ENCODE results near the gene LRRC4C. TPM values are rescaled to one million over a fixed set of nuclear protein-coding genes. Genes with fewer than 3 reads are reported as not detected.
A peak's percentile ranks its signal among the peaks of the same experiment; 100 is the strongest.

LRRC4C gene
- total and polyA plus RNA-seq, 4 donors, result 0.33 to 5.3 (median 0.43) TPM

GRCh38 chr11:41399323-41399722 is 60.1 kb downstream of the LRRC4C start:
- TF ChIP-seq CTCF (IDR thresholded peaks at IDR 0.05; ENCODE audit: control extremely low read depth, extremely low read depth), result no peak
- Histone ChIP-seq H3K9me3 (ENCODE audit: control insufficient read depth in 4 of 4, insufficient read depth in 3 of 4, low read length in 3 of 4) (no peaks in the 10 kb centered on the region), H3K4me1 (ENCODE audit: control insufficient read depth in 5 of 5, insufficient read depth in 5 of 5, low read length in 5 of 5) (no peaks in the 10 kb centered on the region), H3K4me3 (no peak overlapping the region), H3K36me3 (ENCODE audit: control insufficient read depth in 4 of 4, insufficient read depth in 4 of 4, low read length in 4 of 4) (no peaks in the 10 kb centered on the region), H3K27ac (ENCODE audit: low read depth in 1 of 2, low read length in 1 of 2) (no peak overlapping the region), H3K9ac (ENCODE audit: insufficient read depth in 1 of 2, low read length in 2 of 2) (no peak overlapping the region), H3K27me3 (ENCODE audit: control insufficient read depth in 3 of 3, insufficient read depth in 3 of 3, low read length in 2 of 3) (no peaks in the 10 kb centered on the region)
- DNase-seq (no peak), ATAC-seq (ENCODE audit: insufficient read depth, low FRiP score) (no peak)
- 57 to 61% methylated on average over 2 of the region's 2 CpGs for WGBS, 2 donors

GRCh38 chr11:41398175-41398574 is 61.3 kb downstream of the LRRC4C start:
- Histone ChIP-seq H3K36me3 (ENCODE audit: control insufficient read depth in 4 of 4, insufficient read depth in 4 of 4, low read length in 4 of 4) (no peaks in the 10 kb centered on the region), H3K4me3 (no peak overlapping the region), H3K27me3 (ENCODE audit: control insufficient read depth in 3 of 3, insufficient read depth in 3 of 3, low read length in 2 of 3) (no peaks in the 10 kb centered on the region), H3K27ac (ENCODE audit: low read depth in 1 of 2, low read length in 1 of 2) (no peak overlapping the region), H3K9ac (ENCODE audit: insufficient read depth in 1 of 2, low read length in 2 of 2) (no peak overlapping the region), H3K4me1 (ENCODE audit: control insufficient read depth in 5 of 5, insufficient read depth in 5 of 5, low read length in 5 of 5) (no peaks in the 10 kb centered on the region), H3K9me3 (ENCODE audit: control insufficient read depth in 4 of 4, insufficient read depth in 3 of 4, low read length in 3 of 4) (no peaks in the 10 kb centered on the region)
- DNase-seq, result peak in 2 of 3 donors; percentile 40 to 66
- ATAC-seq (ENCODE audit: insufficient read depth, low FRiP score), result peak; percentile 74
- 61 to 70% methylated on average over 3 of the region's 3 CpGs for WGBS, 2 donors
- TF ChIP-seq CTCF (IDR thresholded peaks at IDR 0.05; ENCODE audit: control extremely low read depth, extremely low read depth), result no peak

DNA sequence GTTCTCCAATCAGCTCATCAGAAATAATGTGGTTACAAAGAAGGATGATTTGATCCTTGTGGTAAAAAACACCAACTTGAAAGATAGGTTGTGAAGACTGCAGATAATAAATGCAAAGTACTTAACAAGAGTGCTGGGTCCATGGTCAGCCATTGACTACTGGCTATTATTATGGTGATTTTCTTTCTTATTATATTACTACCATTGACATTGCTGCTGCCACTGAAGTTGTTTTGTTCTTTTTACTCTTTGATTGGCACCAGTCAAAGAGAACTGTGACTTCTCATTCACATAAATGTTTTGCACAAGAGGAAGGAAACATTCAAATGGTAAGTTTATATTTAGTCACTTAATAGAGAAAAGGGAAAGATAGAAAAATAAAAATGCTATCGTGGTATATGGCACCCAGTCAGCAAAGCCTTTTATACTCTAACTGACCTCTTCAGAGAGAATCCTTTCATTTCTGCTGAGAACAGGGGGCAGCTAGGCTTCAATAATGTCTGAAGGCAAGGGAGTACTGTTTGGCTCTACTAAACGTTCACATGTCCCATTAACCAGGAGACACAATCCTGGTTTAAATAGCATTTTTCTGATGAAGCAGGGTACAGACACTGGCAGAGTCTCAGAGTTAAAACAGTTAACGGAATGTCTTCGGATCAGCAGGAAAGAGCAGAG is 64.8 kb downstream of the LRRC4C start:
- no peaks in the 10 kb centered on the region for H3K27me3 ChIP-seq (ENCODE audit: control insufficient read depth in 3 of 3, insufficient read depth in 3 of 3, low read length in 2 of 3)
- TF ChIP-seq CTCF (IDR thresholded peaks at IDR 0.05; ENCODE audit: control extremely low read depth, extremely low read depth), result no peak
- DNase-seq (no peak), ATAC-seq (ENCODE audit: insufficient read depth, low FRiP score) (no peak)
- H3K4me1 ChIP-seq (ENCODE audit: control insufficient read depth in 5 of 5, insufficient read depth in 5 of 5, low read length in 5 of 5), result no peaks in the 10 kb centered on the region
- no peak overlapping the region for H3K27ac ChIP-seq (ENCODE audit: low read depth in 1 of 2, low read length in 1 of 2)
- no peak overlapping the region for H3K9ac ChIP-seq (ENCODE audit: insufficient read depth in 1 of 2, low read length in 2 of 2)
- no peaks in the 10 kb centered on the region for H3K36me3 ChIP-seq (ENCODE audit: control insufficient read depth in 4 of 4, insufficient read depth in 4 of 4, low read length in 4 of 4)
- 60 to 65% methylated on average over 4 of the region's 4 CpGs for WGBS, 2 donors
- H3K4me3 ChIP-seq, result no peak overlapping the region
- H3K9me3 ChIP-seq (ENCODE audit: control insufficient read depth in 4 of 4, insufficient read depth in 3 of 4, low read length in 3 of 4), result no peaks in the 10 kb centered on the region

- H3K36me3 ChIP-seq (ENCODE audit: control insufficient read depth in 4 of 4, insufficient read depth in 4 of 4, low read length in 4 of 4), result no peaks in the 10 kb centered on the region
- no peaks in the 10 kb centered on the region for H3K4me1 ChIP-seq (ENCODE audit: control insufficient read depth in 5 of 5, insufficient read depth in 5 of 5, low read length in 5 of 5)
- H3K4me3 ChIP-seq, result no peak overlapping the region
- no peaks in the 10 kb centered on the region for H3K27me3 ChIP-seq (ENCODE audit: control insufficient read depth in 3 of 3, insufficient read depth in 3 of 3, low read length in 2 of 3)
- TF ChIP-seq CTCF (IDR thresholded peaks at IDR 0.05; ENCODE audit: control extremely low read depth, extremely low read depth), result no peak
- DNase-seq (no peak), ATAC-seq (ENCODE audit: insufficient read depth, low FRiP score) (no peak)
- H3K9me3 ChIP-seq (ENCODE audit: control insufficient read depth in 4 of 4, insufficient read depth in 3 of 4, low read length in 3 of 4), result no peaks in the 10 kb centered on the region
- H3K9ac ChIP-seq (ENCODE audit: insufficient read depth in 1 of 2, low read length in 2 of 2), result no peak overlapping the region
- H3K27ac ChIP-seq (ENCODE audit: low read depth in 1 of 2, low read length in 1 of 2), result no peak overlapping the region
Observed at GRCh38 chr11:41392596-41392995, 66.9 kb downstream of the LRRC4C start.

Data from lung (tissue), 12 donors.